Loucy (cell line): ENCODE measurements around the gene NPTN.

Source experiments
- H2AFZ ChIP-seq: fragments of 200-600 bp; sonication (generic); 2 replicates; pipeline ENCODE4 v1.6.0; 2016; ENCODE audit warnings: antibody characterized with exemption, mild to moderate bottlenecking, low read length, moderate library complexity
- H3F3A ChIP-seq: fragments of 200-600 bp; 2 replicates; pipeline ENCODE4 v1.6.0; 2016; ENCODE audit warnings: antibody characterized with exemption, low read depth, mild to moderate bottlenecking
- H3K27me3 ChIP-seq: fragments of 200-600 bp; sonication (generic); 2 replicates; pipeline ENCODE4 v1.6.1; 2014; ENCODE audit warnings: low read length, mild to moderate bottlenecking; ENCODE audit not compliant: insufficient read depth, poor library complexity, severe bottlenecking
- H3K36me3 ChIP-seq: fragments of 200-600 bp; sonication (generic); 2 replicates; pipeline ENCODE4 v1.6.1; 2016; ENCODE audit warnings: low read length; ENCODE audit not compliant: insufficient read depth
- H3K4me1 ChIP-seq: fragments of 200-600 bp; sonication (generic); 2 replicates; pipeline ENCODE4 v1.5.1; 2014; ENCODE audit warnings: low read length, mild to moderate bottlenecking; ENCODE audit not compliant: insufficient read depth, poor library complexity, severe bottlenecking
- H3K4me2 ChIP-seq: fragments of 200-600 bp; sonication (generic); 2 replicates; pipeline ENCODE4 v1.6.0; 2014; ENCODE audit warnings: antibody characterized with exemption, low read length, low read depth, mild to moderate bottlenecking; ENCODE audit not compliant: poor library complexity, severe bottlenecking
- H3K4me3 ChIP-seq: fragments of 200-600 bp; sonication (generic); 2 replicates; pipeline ENCODE4 v1.5.1; 2014; ENCODE audit warnings: low read length, mild to moderate bottlenecking, mixed read lengths; ENCODE audit not compliant: poor library complexity, severe bottlenecking
- H3K79me2 ChIP-seq: fragments of 200-600 bp; sonication (generic); 2 replicates; pipeline ENCODE4 v1.6.1; 2014; ENCODE audit warnings: low read length; ENCODE audit not compliant: insufficient read depth
- H3K9ac ChIP-seq: fragments of 200-600 bp; sonication (generic); 2 replicates; pipeline ENCODE4 v1.6.0; 2014; ENCODE audit warnings: mild to moderate bottlenecking, low read depth, low read length, moderate library complexity; ENCODE audit not compliant: poor library complexity, severe bottlenecking
- H3K9me2 ChIP-seq: fragments of 200-600 bp; sonication (generic); replicated peaks from 2 replicates; pipeline ENCODE4 v1.6.1; 2016; ENCODE audit warnings: low read depth, low read length, mixed read lengths
- H3K9me3 ChIP-seq: fragments of 200-600 bp; sonication (generic); 2 replicates; pipeline ENCODE4 v1.6.1; 2014; ENCODE audit warnings: mild to moderate bottlenecking, antibody characterized with exemption, low read length, low read depth; ENCODE audit not compliant: insufficient read depth
- H4K20me1 ChIP-seq: fragments of 200-600 bp; sonication (generic); 2 replicates; pipeline ENCODE4 v1.6.0; 2014; ENCODE audit warnings: antibody characterized with exemption, low read length, mild to moderate bottlenecking; ENCODE audit not compliant: insufficient read depth, poor library complexity, severe bottlenecking
- EZH2phosphoT487 ChIP-seq: fragments of 200-600 bp; IDR thresholded peaks from 2 replicates; pipeline ENCODE4 v1.6.1; 2018; ENCODE audit warnings: antibody characterized with exemption, mild to moderate bottlenecking, moderate library complexity, borderline replicate concordance
- TF ChIP-seq, protein P1 (sequence below): fragments of 200-600 bp; sonication (generic); conservative IDR thresholded peaks from 2 replicates; pipeline ENCODE4 v1.5.1; 2014; ENCODE audit warnings: mild to moderate bottlenecking, antibody characterized with exemption, low read length

Gene NPTN

GRCh38 chr15:73571346-73571745 is 61.8 kb downstream of the NPTN start:
- Histone ChIP-seq H3K9me3 (no peaks in the 10 kb centered on the region), H3K4me1 (no peaks in the 10 kb centered on the region), H3K27me3 (no peaks in the 10 kb centered on the region), H3K9me2 (no peaks in the 10 kb centered on the region), H3K79me2 (no peaks in the 10 kb centered on the region), H3K4me2 (no peak overlapping the region), H3F3A (no peaks in the 10 kb centered on the region), H2AFZ (no peak overlapping the region), H3K36me3 (peaks cover 54% of the 10 kb centered on the region; the same call in 1 of the 2 replicates), H4K20me1 (no peaks in the 10 kb centered on the region), H3K4me3 (no peak overlapping the region), H3K9ac (no peak overlapping the region)
- TF ChIP-seq, protein P1, sequence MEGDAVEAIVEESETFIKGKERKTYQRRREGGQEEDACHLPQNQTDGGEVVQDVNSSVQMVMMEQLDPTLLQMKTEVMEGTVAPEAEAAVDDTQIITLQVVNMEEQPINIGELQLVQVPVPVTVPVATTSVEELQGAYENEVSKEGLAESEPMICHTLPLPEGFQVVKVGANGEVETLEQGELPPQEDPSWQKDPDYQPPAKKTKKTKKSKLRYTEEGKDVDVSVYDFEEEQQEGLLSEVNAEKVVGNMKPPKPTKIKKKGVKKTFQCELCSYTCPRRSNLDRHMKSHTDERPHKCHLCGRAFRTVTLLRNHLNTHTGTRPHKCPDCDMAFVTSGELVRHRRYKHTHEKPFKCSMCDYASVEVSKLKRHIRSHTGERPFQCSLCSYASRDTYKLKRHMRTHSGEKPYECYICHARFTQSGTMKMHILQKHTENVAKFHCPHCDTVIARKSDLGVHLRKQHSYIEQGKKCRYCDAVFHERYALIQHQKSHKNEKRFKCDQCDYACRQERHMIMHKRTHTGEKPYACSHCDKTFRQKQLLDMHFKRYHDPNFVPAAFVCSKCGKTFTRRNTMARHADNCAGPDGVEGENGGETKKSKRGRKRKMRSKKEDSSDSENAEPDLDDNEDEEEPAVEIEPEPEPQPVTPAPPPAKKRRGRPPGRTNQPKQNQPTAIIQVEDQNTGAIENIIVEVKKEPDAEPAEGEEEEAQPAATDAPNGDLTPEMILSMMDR = no peak
- TF ChIP-seq EZH2phosphoT487 = no peak

GRCh38 chr15:73570355-73571032 is 62.7 kb downstream of the NPTN start:
- H3K4me1 ChIP-seq = no peaks in the 10 kb centered on the region
- peaks cover 57% of the 10 kb centered on the region for H3K36me3 ChIP-seq
- H3K9ac ChIP-seq = no peak overlapping the region
- no peaks in the 10 kb centered on the region for H3K79me2 ChIP-seq
- H3K4me3 ChIP-seq = no peak overlapping the region
- no peaks in the 10 kb centered on the region for H3K9me3 ChIP-seq
- no peaks in the 10 kb centered on the region for H4K20me1 ChIP-seq
- H3K4me2 ChIP-seq = no peak overlapping the region
- H3K27me3 ChIP-seq = no peaks in the 10 kb centered on the region
- H2AFZ ChIP-seq = no peak overlapping the region
- H3F3A ChIP-seq = no peaks in the 10 kb centered on the region
- TF ChIP-seq EZH2phosphoT487 = no peak
- TF ChIP-seq, protein P1 = no peak
- no peaks in the 10 kb centered on the region for H3K9me2 ChIP-seq

DNA sequence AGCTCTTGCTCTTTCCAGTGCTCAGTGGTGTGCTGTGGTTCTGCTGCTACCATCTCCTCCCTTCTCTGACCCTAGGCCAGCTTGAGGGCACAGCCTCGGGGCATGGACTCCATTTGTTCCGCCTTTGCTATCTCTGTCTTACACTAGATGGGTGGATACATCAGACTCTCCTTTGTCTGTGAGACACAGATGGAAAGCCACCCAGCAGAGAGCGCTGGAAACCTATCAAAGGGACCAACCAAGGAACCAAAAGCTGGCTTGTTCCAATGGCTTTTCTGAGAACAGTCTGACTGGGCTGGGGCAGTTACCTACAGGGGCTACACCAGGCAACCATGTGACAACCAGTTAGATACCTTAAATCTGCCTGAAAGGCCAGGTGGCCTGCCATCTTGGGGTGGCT is 63.8 kb downstream of the NPTN start:
- Histone ChIP-seq H3K36me3 (peaks cover 57% of the 10 kb centered on the region), H3K4me2 (no peak overlapping the region), H3K9me3 (no peaks in the 10 kb centered on the region), H3K79me2 (no peaks in the 10 kb centered on the region), H3K9ac (no peak overlapping the region), H3K4me3 (no peak overlapping the region), H3K27me3 (no peaks in the 10 kb centered on the region), H2AFZ (no peak overlapping the region), H3K9me2 (no peaks in the 10 kb centered on the region), H3K4me1 (no peaks in the 10 kb centered on the region), H3F3A (no peaks in the 10 kb centered on the region), H4K20me1 (no peaks in the 10 kb centered on the region)
- no peak for TF ChIP-seq EZH2phosphoT487
- TF ChIP-seq, protein P1 = no peak
